AG04450 (cell line): Measurements from ENCODE around the gene ACP1. TPM values are rescaled to one million over a fixed set of nuclear protein-coding genes. Genes with fewer than 3 reads are reported as not detected.
"Not testable (repeated sequence)": the region's sequence is repeated elsewhere in the genome, so short reads cannot be mapped to it uniquely, and the experiment has no call there.

Experiments
- CTCF ChIA-PET: fragments of 300-600, 350-600 bp; formaldehyde crosslinking; extraction: SDS; loops from one replicate; lab custom pipeline; 2022; ENCODE audit warnings: antibody characterized with exemption, inconsistent platforms; lab: Charles Lee
- POLR2A ChIA-PET: fragments of 350-600 bp; formaldehyde crosslinking; extraction: SDS; loops from one replicate; lab custom pipeline; 2021; ENCODE audit warnings: antibody characterized with exemption, inconsistent platforms; lab: Yijun Ruan, JAX
- DNase-seq: peaks from one replicate; pipeline ENCODE4 v3.0.0-alpha.2; 2011; ENCODE audit warnings: low read depth, low spot score
- H3K27ac ChIP-seq: one replicate; pipeline ENCODE4 v1.5.1; 2012; ENCODE audit warnings: low read depth, low read length, control low read depth
- H3K27me3 ChIP-seq: one replicate; pipeline ENCODE4 v1.6.0; 2012; ENCODE audit warnings: low read length; ENCODE audit not compliant: control insufficient read depth, insufficient read depth
- H3K4me3 ChIP-seq: 2 replicates; pipeline ENCODE4 v1.5.1; 2011; ENCODE audit warnings: mild to moderate bottlenecking, low read depth, low read length, control low read depth
- H3K9me3 ChIP-seq: 2 replicates; pipeline ENCODE4 v1.5.1; 2012; ENCODE audit warnings: low read length; ENCODE audit not compliant: control insufficient read depth, insufficient read depth
- CTCF ChIP-seq: IDR thresholded peaks from 2 replicates; pipeline ENCODE4 v1.5.1; 2011; ENCODE audit warnings: low read depth, low read length, control low read depth, inconsistent platforms
- polyA plus RNA-seq: library from polyadenylated mRNA; depleted of rRNA; stranded (reverse); fragments of >200 nt; gene quantifications from 2 replicates; pipeline ENCODE4 v1.2.3, GENCODE V29; 2011

Gene ACP1
- polyA plus RNA-seq, 1 experiment: 126 TPM

- H3K27me3 ChIP-seq: no peaks in the 10 kb centered on the region
- H3K4me3 ChIP-seq: no peak overlapping the region
- ChIA-PET POLR2A (no interaction called here), CTCF (no interaction called here)
- no peak overlapping the region for H3K27ac ChIP-seq
- DNase-seq: no peak
- peaks cover 44% of the 10 kb centered on the region for H3K9me3 ChIP-seq
- no peak for TF ChIP-seq CTCF
These were observed 49.2 kb downstream of the ACP1 start for GRCh38 chr2:313991-314390.

DNA sequence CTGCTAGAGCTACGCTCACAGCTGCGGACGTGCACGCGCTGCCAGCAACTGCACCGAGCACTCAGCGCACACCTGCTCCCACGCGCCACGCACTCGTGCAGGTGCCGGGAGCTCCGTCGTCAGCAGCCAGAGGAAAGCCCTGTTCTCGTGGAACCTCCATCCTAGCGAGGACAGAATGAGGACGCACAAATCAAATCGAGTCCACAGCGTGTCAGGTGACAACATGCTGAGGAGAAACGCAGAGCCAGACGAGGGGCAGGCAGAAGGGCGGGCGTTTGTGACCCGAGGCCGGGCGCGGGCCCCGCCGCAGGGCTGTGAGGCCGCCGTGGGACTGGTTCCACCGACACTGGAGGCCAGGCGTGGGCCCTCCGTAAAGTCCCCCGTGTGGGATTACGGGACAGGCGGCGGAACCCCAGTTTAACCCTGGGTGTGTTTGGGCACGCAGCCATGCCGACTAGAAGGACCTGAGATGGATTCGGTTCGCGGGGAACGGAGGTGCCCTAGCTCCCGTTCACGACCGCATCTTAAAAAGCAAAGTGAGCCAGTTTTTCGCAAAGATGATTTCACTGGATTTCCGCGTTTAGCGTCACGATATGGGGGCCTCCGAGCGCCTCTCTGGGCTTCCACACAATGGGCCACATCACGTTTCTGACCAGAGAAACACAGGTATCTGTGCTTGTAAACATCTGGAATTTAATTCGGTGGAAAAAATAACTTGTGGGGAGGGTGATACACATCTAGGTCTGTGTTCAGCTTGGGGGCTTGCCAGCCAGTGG is 50.0 kb downstream of the ACP1 start:
- DNase-seq: no peak
- Histone ChIP-seq H3K27me3 (no peaks in the 10 kb centered on the region), H3K4me3 (no peak overlapping the region), H3K9me3 (peaks cover 50% of the 10 kb centered on the region), H3K27ac (no peak overlapping the region)
- ChIA-PET CTCF (no interaction called here), POLR2A (no interaction called here)
- TF ChIP-seq CTCF: no peak

- DNase-seq, H3K27ac ChIP-seq, H3K4me3 ChIP-seq, H3K27me3 ChIP-seq, CTCF ChIA-PET, POLR2A ChIA-PET: not testable (repeated sequence)
- H3K9me3 ChIP-seq: peaks cover 57% of the 10 kb centered on the region
These were observed 51.2 kb downstream of the ACP1 start for GRCh38 chr2:315925-316324.

GRCh38 chr2:316381-316780 is 51.6 kb downstream of the ACP1 start:
- no peak for TF ChIP-seq CTCF
- Histone ChIP-seq H3K4me3 (no peak overlapping the region), H3K27me3 (no peaks in the 10 kb centered on the region), H3K27ac (no peak overlapping the region), H3K9me3 (peaks cover 57% of the 10 kb centered on the region)
- ChIA-PET POLR2A (no interaction called here), CTCF (no interaction called here)
- no peak for DNase-seq

DNA sequence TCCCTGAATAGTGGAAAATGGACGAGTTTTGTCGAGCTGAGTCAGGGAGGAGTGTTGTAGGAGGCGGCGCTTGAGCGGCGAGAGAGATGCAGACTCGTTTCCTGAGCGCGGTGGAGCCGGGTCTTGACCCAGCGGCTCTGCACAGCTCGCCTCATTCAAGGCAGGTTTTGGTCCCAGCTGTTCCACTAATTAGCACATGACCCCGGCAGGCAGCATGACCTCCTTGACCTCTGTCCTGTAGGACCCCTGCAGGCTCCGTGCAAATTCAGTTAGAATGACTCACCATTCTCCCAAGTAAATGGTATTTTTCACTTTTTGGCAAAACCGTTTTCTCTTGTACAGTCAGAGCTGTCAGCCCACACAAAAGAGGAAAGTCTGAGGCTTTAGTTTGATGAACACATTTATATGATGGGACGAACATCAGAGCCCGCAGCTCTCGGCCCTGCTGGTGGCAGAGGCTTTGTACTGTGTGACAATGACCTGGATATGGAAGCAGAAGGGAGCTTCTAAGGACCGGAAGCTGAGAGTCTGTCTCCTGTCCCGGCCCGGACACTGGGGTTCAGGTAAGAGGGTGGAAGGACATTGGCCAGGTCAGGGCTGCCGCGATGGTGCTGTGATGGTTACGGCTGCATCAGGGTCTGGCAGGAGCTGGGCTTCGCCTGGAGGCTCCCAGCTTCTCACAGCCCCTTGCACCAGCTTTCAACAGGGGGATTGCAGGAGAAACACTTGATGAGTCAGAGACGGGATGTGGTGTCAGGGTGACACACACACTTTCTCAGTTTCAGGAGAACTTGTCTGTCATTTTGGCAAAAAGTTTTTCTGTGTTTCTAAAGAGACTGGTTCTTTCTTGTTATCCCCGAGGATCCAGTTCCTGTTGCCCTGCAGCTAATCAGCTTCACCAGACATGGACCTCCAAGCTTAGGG is 53.0 kb downstream of the ACP1 start:
- CTCF ChIA-PET: no interaction called here
- no peak overlapping the region for H3K27ac ChIP-seq
- peaks cover 63% of the 10 kb centered on the region for H3K9me3 ChIP-seq
- no peaks in the 10 kb centered on the region for H3K27me3 ChIP-seq
- no peak overlapping the region for H3K4me3 ChIP-seq
- TF ChIP-seq CTCF: no peak
- POLR2A ChIA-PET: no interaction called here
- no peak for DNase-seq
